Stimulated activated memory B cell treated with anti-CD40 and anti-IgM and Interleukin-4, amounts not matched to agents 10 μg/mL and 1 μg/mL and 100 μg/mL, for 72 hours (primary cell): ENCODE data around the gene STX18.

Experiments used
- ATAC-seq: fragments of 150-1000 bp; cut with Tn5 transposase; 2 replicates; pipeline ENCODE4 v1.10.0; 2021
- H3K27ac Mint-ChIP-seq: one replicate; pipeline ENCODE4 v1.8.0; 2022; ENCODE audit warnings: mild to moderate bottlenecking, mixed read lengths
- H3K27me3 Mint-ChIP-seq: one replicate; pipeline ENCODE4 v1.8.0; 2022; ENCODE audit warnings: mixed read lengths
- H3K36me3 Mint-ChIP-seq: one replicate; pipeline ENCODE4 v1.8.0; 2022; ENCODE audit warnings: mixed read lengths
- H3K4me1 Mint-ChIP-seq: one replicate; pipeline ENCODE4 v1.8.0; 2022; ENCODE audit warnings: mixed read lengths
- H3K4me3 Mint-ChIP-seq: one replicate; pipeline ENCODE4 v1.8.0; 2022; ENCODE audit warnings: mild to moderate bottlenecking, moderate library complexity, mixed read lengths
- H3K9me3 Mint-ChIP-seq: one replicate; pipeline ENCODE4 v1.8.0; 2022; ENCODE audit warnings: mixed read lengths

STX18 gene

GRCh38 chr4:4420421-4420820, 121.4 kb downstream of the STX18 start:
- Mint-ChIP-seq H3K27ac (no peak overlapping the region), H3K27me3 (no peaks in the 10 kb centered on the region), H3K36me3 (peaks cover 95% of the 10 kb centered on the region)

GRCh38 chr4:4419896-4420295, 122.0 kb downstream of the STX18 start:
- Mint-ChIP-seq H3K27me3 (no peaks in the 10 kb centered on the region), H3K4me1 (no peaks in the 10 kb centered on the region), H3K4me3 (no peak overlapping the region), H3K27ac (no peak overlapping the region), H3K9me3 (peaks cover 3% of the 10 kb centered on the region), H3K36me3 (peaks cover 90% of the 10 kb centered on the region)
- ATAC-seq = no peak

More at GRCh38 chr4:4420421-4420820, 121.4 kb downstream of the STX18 start:
- ATAC-seq = no peak
- peaks cover 3% of the 10 kb centered on the region for H3K9me3 Mint-ChIP-seq
- no peak overlapping the region for H3K4me3 Mint-ChIP-seq
- no peaks in the 10 kb centered on the region for H3K4me1 Mint-ChIP-seq

- Mint-ChIP-seq H3K27me3 (no peaks in the 10 kb centered on the region), H3K4me3 (no peak overlapping the region), H3K9me3 (peaks cover 3% of the 10 kb centered on the region), H3K4me1 (no peaks in the 10 kb centered on the region), H3K27ac (no peak overlapping the region), H3K36me3 (peaks cover 82% of the 10 kb centered on the region)
- ATAC-seq = no peak
Observed at GRCh38 chr4:4418676-4419390, 123.0 kb downstream of the STX18 start.

GRCh38 chr4:4417886-4418285, 124.0 kb downstream of the STX18 start:
- H3K9me3 Mint-ChIP-seq = peaks cover 3% of the 10 kb centered on the region
- no peak overlapping the region for H3K4me3 Mint-ChIP-seq
- no peak overlapping the region for H3K27ac Mint-ChIP-seq
- H3K36me3 Mint-ChIP-seq = peaks cover 73% of the 10 kb centered on the region
- no peak for ATAC-seq
- no peaks in the 10 kb centered on the region for H3K4me1 Mint-ChIP-seq
- no peaks in the 10 kb centered on the region for H3K27me3 Mint-ChIP-seq

- H3K27ac Mint-ChIP-seq = no peak overlapping the region
Observed at GRCh38 chr4:4416981-4417380, 124.9 kb downstream of the STX18 start.

GRCh38 chr4:4415806-4416805, 125.7 kb downstream of the STX18 start:
- H3K27ac Mint-ChIP-seq = no peak overlapping the region
- peaks cover 55% of the 10 kb centered on the region for H3K36me3 Mint-ChIP-seq
- no peaks in the 10 kb centered on the region for H3K27me3 Mint-ChIP-seq
- ATAC-seq = no peak
- no peak overlapping the region for H3K4me3 Mint-ChIP-seq
- peaks cover 3% of the 10 kb centered on the region for H3K9me3 Mint-ChIP-seq
- H3K4me1 Mint-ChIP-seq = no peaks in the 10 kb centered on the region

More at GRCh38 chr4:4416981-4417380, 124.9 kb downstream of the STX18 start:
- Mint-ChIP-seq H3K4me1 (no peaks in the 10 kb centered on the region), H3K27me3 (no peaks in the 10 kb centered on the region), H3K9me3 (peaks cover 3% of the 10 kb centered on the region), H3K4me3 (no peak overlapping the region), H3K36me3 (peaks cover 64% of the 10 kb centered on the region)
- ATAC-seq = no peak

GRCh38 chr4:4415107-4415805, 126.6 kb downstream of the STX18 start:
- Mint-ChIP-seq H3K27me3 (no peaks in the 10 kb centered on the region), H3K36me3 (peaks cover 47% of the 10 kb centered on the region), H3K9me3 (peaks cover 3% of the 10 kb centered on the region), H3K27ac (no peak overlapping the region), H3K4me1 (no peaks in the 10 kb centered on the region), H3K4me3 (no peak overlapping the region)
- no peak for ATAC-seq

GRCh38 chr4:4413806-4414205, 128.0 kb downstream of the STX18 start:
- H3K9me3 Mint-ChIP-seq = peaks cover 3% of the 10 kb centered on the region
- H3K27ac Mint-ChIP-seq = no peak overlapping the region
- no peaks in the 10 kb centered on the region for H3K27me3 Mint-ChIP-seq
- no peak overlapping the region for H3K4me3 Mint-ChIP-seq
- H3K4me1 Mint-ChIP-seq = no peaks in the 10 kb centered on the region
- no peak for ATAC-seq
- H3K36me3 Mint-ChIP-seq = peaks cover 33% of the 10 kb centered on the region

GRCh38 chr4:4413373-4413725, 128.5 kb downstream of the STX18 start:
- no peak overlapping the region for H3K4me3 Mint-ChIP-seq
- no peak overlapping the region for H3K27ac Mint-ChIP-seq
- peaks cover 29% of the 10 kb centered on the region for H3K36me3 Mint-ChIP-seq
- no peak for ATAC-seq
- H3K9me3 Mint-ChIP-seq = peaks cover 3% of the 10 kb centered on the region
- no peaks in the 10 kb centered on the region for H3K27me3 Mint-ChIP-seq
- H3K4me1 Mint-ChIP-seq = no peaks in the 10 kb centered on the region

- H3K4me1 Mint-ChIP-seq = no peaks in the 10 kb centered on the region
- no peak overlapping the region for H3K27ac Mint-ChIP-seq
- H3K9me3 Mint-ChIP-seq = peaks cover 3% of the 10 kb centered on the region
- peaks cover 2% of the 10 kb centered on the region for H3K27me3 Mint-ChIP-seq
- no peak for ATAC-seq
- H3K36me3 Mint-ChIP-seq = peaks cover 23% of the 10 kb centered on the region
- no peak overlapping the region for H3K4me3 Mint-ChIP-seq
Observed at GRCh38 chr4:4412641-4413372, 129.0 kb downstream of the STX18 start.

GRCh38 chr4:4411906-4412305, 129.9 kb downstream of the STX18 start:
- no peak overlapping the region for H3K4me3 Mint-ChIP-seq
- H3K9me3 Mint-ChIP-seq = peaks cover 3% of the 10 kb centered on the region
- H3K4me1 Mint-ChIP-seq = no peaks in the 10 kb centered on the region
- H3K36me3 Mint-ChIP-seq = peaks cover 14% of the 10 kb centered on the region
- ATAC-seq = no peak
- no peak overlapping the region for H3K27ac Mint-ChIP-seq
- H3K27me3 Mint-ChIP-seq = peaks cover 11% of the 10 kb centered on the region

- Mint-ChIP-seq H3K27ac (no peak overlapping the region), H3K4me3 (no peak overlapping the region), H3K9me3 (no peaks in the 10 kb centered on the region), H3K4me1 (no peaks in the 10 kb centered on the region), H3K36me3 (no peaks in the 10 kb centered on the region), H3K27me3 (peaks cover 20% of the 10 kb centered on the region)
- no peak for ATAC-seq
Observed at GRCh38 chr4:4410271-4410670, 131.6 kb downstream of the STX18 start.

GRCh38 chr4:4409416-4410115, 132.3 kb downstream of the STX18 start:
- H3K27ac Mint-ChIP-seq = no peak overlapping the region
- no peak for ATAC-seq
- peaks cover 24% of the 10 kb centered on the region for H3K27me3 Mint-ChIP-seq
- no peaks in the 10 kb centered on the region for H3K4me1 Mint-ChIP-seq
- no peaks in the 10 kb centered on the region for H3K36me3 Mint-ChIP-seq
- no peak overlapping the region for H3K4me3 Mint-ChIP-seq
- no peaks in the 10 kb centered on the region for H3K9me3 Mint-ChIP-seq

GRCh38 chr4:4408576-4409335, 133.1 kb downstream of the STX18 start:
- Mint-ChIP-seq H3K27me3 (peaks cover 32% of the 10 kb centered on the region), H3K36me3 (no peaks in the 10 kb centered on the region), H3K4me3 (no peak overlapping the region), H3K4me1 (no peaks in the 10 kb centered on the region), H3K9me3 (no peaks in the 10 kb centered on the region), H3K27ac (no peak overlapping the region)
- ATAC-seq = no peak
